WTC11 (cell line): Measurements from ENCODE around the gene SORCS1. TPM values are rescaled to one million over a fixed set of nuclear protein-coding genes. Genes with fewer than 3 reads are reported as not detected.

Source experiments
- ATAC-seq: fragments of 200-7000 bp; cut with Tn5 transposase; 2 replicates; pipeline ENCODE4 v1.10.0; 2021; ENCODE audit warnings: mild to moderate bottlenecking, moderate library complexity
- CTCF ChIA-PET: fragments of 300-600 bp; sonication (Branson Sonifier 250); formaldehyde crosslinking; loops from one replicate; lab custom pipeline; 2021; ENCODE audit warnings: antibody characterized with exemption; lab: Charles Lee
- POLR2A ChIA-PET: fragments of 350-600 bp; sonication (Branson Sonifier 250); formaldehyde crosslinking; loops from one replicate; lab custom pipeline; 2021; ENCODE audit warnings: antibody characterized with exemption; lab: Charles Lee
- DNase-seq: peaks from one replicate; pipeline ENCODE4 v3.0.0; 2021; ENCODE audit warnings: low spot score
- H3K27ac Mint-ChIP-seq: 2 replicates; pipeline ENCODE4 v1.8.0; 2021; ENCODE audit warnings: mixed read lengths
- H3K27me3 Mint-ChIP-seq: 2 replicates; pipeline ENCODE4 v1.8.0; 2021; ENCODE audit warnings: low read depth, mild to moderate bottlenecking, moderate library complexity, mixed read lengths
- H3K36me3 Mint-ChIP-seq: 2 replicates; pipeline ENCODE4 v1.8.0; 2021; ENCODE audit warnings: mixed read lengths
- H3K4me1 Mint-ChIP-seq: 2 replicates; pipeline ENCODE4 v1.8.0; 2022; ENCODE audit warnings: mixed read lengths
- H3K4me3 Mint-ChIP-seq: 2 replicates; pipeline ENCODE4 v1.8.0; 2021; ENCODE audit warnings: mild to moderate bottlenecking, moderate library complexity, mixed read lengths
- H3K9me3 Mint-ChIP-seq: 2 replicates; pipeline ENCODE4 v1.8.0; 2021; ENCODE audit warnings: mixed read lengths
- AR ChIP-seq: fragments of 250-450 bp; sonication (Bioruptor Pico); IDR thresholded peaks from 2 replicates; pipeline ENCODE4 v1.9.0; 2021; ENCODE audit warnings: mild to moderate bottlenecking
- ARID4B ChIP-seq: sonication (generic); formaldehyde crosslinking; IDR thresholded peaks from 2 replicates; pipeline ENCODE4 v1.8.0; 2023; ENCODE audit warnings: missing genetic modification reagents, mild to moderate bottlenecking, borderline replicate concordance
- ATF2 ChIP-seq: sonication (generic); formaldehyde crosslinking; IDR thresholded peaks from 2 replicates; pipeline ENCODE4 v1.8.1; 2022; ENCODE audit warnings: low read depth, missing genetic modification reagents, borderline replicate concordance
- ATF6 ChIP-seq: sonication (generic); formaldehyde crosslinking; IDR thresholded peaks from 2 replicates; pipeline ENCODE4 v1.8.1; 2023; ENCODE audit warnings: mild to moderate bottlenecking, missing genetic modification reagents
- CREB1 ChIP-seq: sonication (generic); formaldehyde crosslinking; IDR thresholded peaks from 2 replicates; pipeline ENCODE4 v1.8.0; 2023; ENCODE audit warnings: mild to moderate bottlenecking, missing genetic modification reagents
- E2F4 ChIP-seq: sonication (generic); formaldehyde crosslinking; IDR thresholded peaks from 2 replicates; pipeline ENCODE4 v1.8.1; 2022; ENCODE audit warnings: low read depth, mild to moderate bottlenecking, moderate library complexity, missing genetic modification reagents, borderline replicate concordance
- EMX1 ChIP-seq: fragments of 250-450 bp; sonication (Bioruptor Pico); IDR thresholded peaks from 2 replicates; pipeline ENCODE4 v1.8.0; 2021; ENCODE audit warnings: mild to moderate bottlenecking
- FOXK1 ChIP-seq: sonication (generic); formaldehyde crosslinking; IDR thresholded peaks from 2 replicates; pipeline ENCODE4 v1.8.0; 2022; ENCODE audit warnings: mild to moderate bottlenecking, moderate library complexity, missing genetic modification reagents
- GABPB1 ChIP-seq: sonication (generic); formaldehyde crosslinking; IDR thresholded peaks from 2 replicates; pipeline ENCODE4 v1.8.1; 2023; ENCODE audit warnings: mild to moderate bottlenecking, missing genetic modification reagents
- HMGA2 ChIP-seq: fragments of 250-450 bp; sonication (Bioruptor Pico); IDR thresholded peaks from 2 replicates; pipeline ENCODE4 v1.4.0; 2021; ENCODE audit warnings: mild to moderate bottlenecking, moderate library complexity
- MLX ChIP-seq: sonication (generic); formaldehyde crosslinking; IDR thresholded peaks from 2 replicates; pipeline ENCODE4 v1.8.1; 2023; ENCODE audit warnings: mild to moderate bottlenecking, missing genetic modification reagents, moderate library complexity
- NR2C2 ChIP-seq: sonication (generic); formaldehyde crosslinking; IDR thresholded peaks from 2 replicates; pipeline ENCODE4 v1.8.0; 2022; ENCODE audit warnings: mild to moderate bottlenecking, missing genetic modification reagents
- TEAD4 ChIP-seq: sonication (generic); formaldehyde crosslinking; IDR thresholded peaks from 2 replicates; pipeline ENCODE4 v1.8.0; 2022; ENCODE audit warnings: mild to moderate bottlenecking, missing genetic modification reagents
- TP53 ChIP-seq: sonication (generic); formaldehyde crosslinking; IDR thresholded peaks from 2 replicates; pipeline ENCODE4 v1.8.1; 2023; ENCODE audit warnings: mild to moderate bottlenecking, missing genetic modification reagents
- ZBTB21 ChIP-seq: sonication (generic); formaldehyde crosslinking; IDR thresholded peaks from 2 replicates; pipeline ENCODE4 v1.8.1; 2023; ENCODE audit warnings: mild to moderate bottlenecking, missing genetic modification reagents, borderline replicate concordance
- ZNF232 ChIP-seq: sonication (generic); formaldehyde crosslinking; IDR thresholded peaks from 2 replicates; pipeline ENCODE4 v1.8.0; 2022; ENCODE audit warnings: mild to moderate bottlenecking, missing genetic modification reagents
- ZNF281 ChIP-seq: sonication (generic); formaldehyde crosslinking; IDR thresholded peaks from 2 replicates; pipeline ENCODE4 v1.8.0; 2023; ENCODE audit warnings: mild to moderate bottlenecking, missing genetic modification reagents
- ZNF317 ChIP-seq: sonication (generic); formaldehyde crosslinking; IDR thresholded peaks from 2 replicates; pipeline ENCODE4 v1.8.1; 2023; ENCODE audit warnings: low read depth, mild to moderate bottlenecking, moderate library complexity, missing genetic modification reagents, borderline replicate concordance
- total RNA-seq: library from RNA; stranded (reverse); gene quantifications from 3 replicates; pipeline ENCODE4 v1.2.3, GENCODE V29; 2021

SORCS1 gene
- total RNA-seq, 1 experiment from 2014 or later, result 3.3 TPM

- TF ChIP-seq ATF2 (CRISPR knock-in tag) (no peak), FOXK1 (CRISPR knock-in tag) (no peak), ZNF317 (CRISPR knock-in tag) (no peak), GABPB1 (CRISPR knock-in tag) (no peak), ARID4B (no peak), CREB1 (CRISPR knock-in tag) (no peak), TP53 (no peak), AR (CRISPR knock-in tag) (no peak), TEAD4 (CRISPR knock-in tag) (no peak), HMGA2 (CRISPR knock-in tag) (no peak), MLX (CRISPR knock-in tag) (no peak)
Observed at GRCh38 chr10:106547047-106547635, 617.4 kb downstream of the SORCS1 start (continued).

- H3K9me3 Mint-ChIP-seq, result no peaks in the 10 kb centered on the region
- ATAC-seq (no peak), DNase-seq (no peak)
- ChIA-PET POLR2A (no interaction called here), CTCF (no interaction called here)
- TF ChIP-seq E2F4 (CRISPR knock-in tag) (no peak), EMX1 (CRISPR knock-in tag) (no peak), ZBTB21 (CRISPR knock-in tag) (no peak), NR2C2 (CRISPR knock-in tag) (no peak), ZNF232 (CRISPR knock-in tag) (no peak), ATF6 (CRISPR knock-in tag) (no peak), ZNF281 (CRISPR knock-in tag) (no peak)
- H3K36me3 Mint-ChIP-seq, result no peaks in the 10 kb centered on the region
- H3K4me3 Mint-ChIP-seq, result no peak overlapping the region
- peaks cover 12% of the 10 kb centered on the region for H3K4me1 Mint-ChIP-seq
- H3K27me3 Mint-ChIP-seq, result peaks cover 80% of the 10 kb centered on the region
- H3K27ac Mint-ChIP-seq, result no peak overlapping the region
Observed at GRCh38 chr10:106542461-106542860, 622.0 kb downstream of the SORCS1 start.
